ENCODE measurements around the gene RHO.

RHO gene

GRCh38 chr3:129530251-129530791, 1.9 kb downstream of the RHO start:
- DNase-seq (ENCODE audit: low spot score): no peak
- no peak overlapping the region for H3K27ac ChIP-seq
- TF ChIP-seq CTCF (conservative IDR thresholded peaks at IDR 0.05; ENCODE audit: low read depth): no peak
- POLR2A ChIA-PET (ENCODE audit: low non-redundant PET): no interaction called here
- CTCF ChIA-PET: no interaction called here

DNA sequence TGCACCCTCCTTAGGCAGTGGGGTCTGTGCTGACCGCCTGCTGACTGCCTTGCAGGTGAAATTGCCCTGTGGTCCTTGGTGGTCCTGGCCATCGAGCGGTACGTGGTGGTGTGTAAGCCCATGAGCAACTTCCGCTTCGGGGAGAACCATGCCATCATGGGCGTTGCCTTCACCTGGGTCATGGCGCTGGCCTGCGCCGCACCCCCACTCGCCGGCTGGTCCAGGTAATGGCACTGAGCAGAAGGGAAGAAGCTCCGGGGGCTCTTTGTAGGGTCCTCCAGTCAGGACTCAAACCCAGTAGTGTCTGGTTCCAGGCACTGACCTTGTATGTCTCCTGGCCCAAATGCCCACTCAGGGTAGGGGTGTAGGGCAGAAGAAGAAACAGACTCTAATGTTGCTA, 2.4 kb downstream of the RHO start:
- ChIA-PET POLR2A (ENCODE audit: low non-redundant PET) (no interaction called here), CTCF (no interaction called here)
- H3K27ac ChIP-seq: no peak overlapping the region
- TF ChIP-seq CTCF (conservative IDR thresholded peaks at IDR 0.05; ENCODE audit: low read depth): no peak
- DNase-seq (ENCODE audit: low spot score): no peak

GRCh38 chr3:129531699-129532098, 3.3 kb downstream of the RHO start:
- ChIA-PET CTCF (no interaction called here), POLR2A (ENCODE audit: low non-redundant PET) (no interaction called here)
- TF ChIP-seq CTCF (conservative IDR thresholded peaks at IDR 0.05; ENCODE audit: low read depth): no peak
- no peak for DNase-seq (ENCODE audit: low spot score)
- no peak overlapping the region for H3K27ac ChIP-seq

GRCh38 chr3:129532261-129532660, 3.8 kb downstream of the RHO start:
- ChIA-PET POLR2A (ENCODE audit: low non-redundant PET) (no interaction called here), CTCF (no interaction called here)
- DNase-seq (ENCODE audit: low spot score): no peak
- no peak for TF ChIP-seq CTCF (conservative IDR thresholded peaks at IDR 0.05; ENCODE audit: low read depth)
- no peak overlapping the region for H3K27ac ChIP-seq

- TF ChIP-seq CTCF (conservative IDR thresholded peaks at IDR 0.05; ENCODE audit: low read depth): no peak
- ChIA-PET CTCF (interaction anchor here (0.7 kb wide), 1 partner anchor 16 kb away, joined by 3 read pairs; no protein-coding TSS in a partner anchor), POLR2A (ENCODE audit: low non-redundant PET) (no interaction called here)
- DNase-seq (ENCODE audit: low spot score): no peak
- no peak overlapping the region for H3K27ac ChIP-seq
Observed at GRCh38 chr3:129533406-129533805, 5.0 kb downstream of the RHO start.

- no peak for DNase-seq (ENCODE audit: low spot score)
- TF ChIP-seq CTCF (conservative IDR thresholded peaks at IDR 0.05; ENCODE audit: low read depth): no peak
- ChIA-PET CTCF (no interaction called here), POLR2A (ENCODE audit: low non-redundant PET) (no interaction called here)
- H3K27ac ChIP-seq: no peak overlapping the region
Observed at GRCh38 chr3:129534428-129535027, 6.1 kb downstream of the RHO start.

Measured in RWPE1 (cell line).